NCI-H2029 treated with DMSO at 0.1 percent for 48 hours (cell line): ENCODE data around the gene SDF2.

Experiments
- DNase-seq: peaks from one replicate; lab custom pipeline; 2025; lab: John Stamatoyannopoulos, UW

The SDF2 gene, protein sequence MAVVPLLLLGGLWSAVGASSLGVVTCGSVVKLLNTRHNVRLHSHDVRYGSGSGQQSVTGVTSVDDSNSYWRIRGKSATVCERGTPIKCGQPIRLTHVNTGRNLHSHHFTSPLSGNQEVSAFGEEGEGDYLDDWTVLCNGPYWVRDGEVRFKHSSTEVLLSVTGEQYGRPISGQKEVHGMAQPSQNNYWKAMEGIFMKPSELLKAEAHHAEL

DNA sequence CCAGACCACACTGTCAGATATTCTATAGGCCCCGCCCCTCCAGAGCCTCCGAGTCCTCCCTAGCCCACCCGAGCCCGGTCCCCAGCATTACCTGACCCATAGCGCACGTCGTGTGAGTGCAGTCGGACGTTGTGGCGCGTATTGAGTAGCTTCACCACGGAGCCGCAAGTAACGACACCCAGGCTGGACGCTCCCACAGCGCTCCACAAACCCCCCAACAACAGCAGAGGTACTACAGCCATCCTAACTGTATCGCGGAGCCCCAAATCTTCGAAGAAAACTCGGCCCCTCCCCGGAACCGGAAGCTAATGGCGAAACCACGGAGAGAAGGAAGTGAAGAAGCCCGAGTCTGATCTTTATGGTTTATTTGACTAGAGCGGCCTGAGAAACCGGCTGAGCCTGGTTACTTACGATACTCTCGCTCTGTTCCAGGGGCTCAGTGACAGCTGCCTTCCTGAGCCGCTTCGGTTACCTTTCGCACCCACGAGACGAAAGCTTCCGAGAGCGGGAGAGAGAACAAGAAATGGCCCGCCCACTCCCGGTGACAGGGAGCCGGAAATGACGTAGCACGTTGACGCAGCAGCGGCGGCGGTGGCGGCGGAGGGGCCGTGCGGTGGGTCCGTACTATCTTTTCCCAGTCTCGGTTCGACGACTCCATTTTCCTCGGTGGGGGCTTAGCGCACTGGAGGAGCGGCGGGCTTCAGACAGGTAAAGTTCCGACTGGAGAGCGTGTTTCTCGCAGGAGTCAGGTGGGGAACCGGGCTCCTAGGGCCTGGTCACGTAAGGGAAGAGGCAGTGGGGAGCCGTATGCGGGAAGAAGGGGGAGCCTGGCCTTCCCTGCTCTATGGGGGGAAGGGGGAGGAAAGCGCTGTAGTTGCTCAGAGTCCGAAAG is at the start of gene SDF2, which contains the start of gene SUPT6H:
Gene SDF2 (minus strand): TSS at position 272 of the 892 bp plus-strand sequence. CDS start 30 bp downstream, at position 242.
Gene SUPT6H (plus strand): TSS at position 571 of the 892 bp plus-strand sequence. CDS start 11,197 bp downstream, outside the sequence.
- peak; percentile 83 for DNase-seq

- DNase-seq: peak; percentile 43
These were observed 49.4 kb upstream of the SDF2 start for GRCh38 chr17:28710861-28711722.

DNA sequence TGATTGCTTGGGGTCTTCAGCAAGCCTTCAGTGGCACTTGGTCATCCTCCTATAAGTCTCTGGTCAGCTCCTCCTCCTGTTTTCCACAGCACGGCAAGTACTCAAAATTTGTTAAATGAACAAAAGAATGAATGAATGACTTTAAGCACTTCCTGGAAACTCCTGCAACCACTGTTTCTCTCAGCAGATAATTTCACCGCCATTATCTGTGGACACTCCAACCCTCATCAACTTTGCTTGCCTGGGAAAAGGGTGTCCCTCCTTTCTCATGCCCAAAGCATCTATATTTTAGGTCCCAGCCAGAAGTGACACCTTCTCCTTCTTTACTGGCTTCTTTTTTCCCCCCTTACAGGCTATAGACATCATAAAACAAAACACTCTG is 45.6 kb upstream of the SDF2 start:
- no peak for DNase-seq

GRCh38 chr17:28706471-28707338 is 45.0 kb upstream of the SDF2 start:
- DNase-seq: no peak

DNA sequence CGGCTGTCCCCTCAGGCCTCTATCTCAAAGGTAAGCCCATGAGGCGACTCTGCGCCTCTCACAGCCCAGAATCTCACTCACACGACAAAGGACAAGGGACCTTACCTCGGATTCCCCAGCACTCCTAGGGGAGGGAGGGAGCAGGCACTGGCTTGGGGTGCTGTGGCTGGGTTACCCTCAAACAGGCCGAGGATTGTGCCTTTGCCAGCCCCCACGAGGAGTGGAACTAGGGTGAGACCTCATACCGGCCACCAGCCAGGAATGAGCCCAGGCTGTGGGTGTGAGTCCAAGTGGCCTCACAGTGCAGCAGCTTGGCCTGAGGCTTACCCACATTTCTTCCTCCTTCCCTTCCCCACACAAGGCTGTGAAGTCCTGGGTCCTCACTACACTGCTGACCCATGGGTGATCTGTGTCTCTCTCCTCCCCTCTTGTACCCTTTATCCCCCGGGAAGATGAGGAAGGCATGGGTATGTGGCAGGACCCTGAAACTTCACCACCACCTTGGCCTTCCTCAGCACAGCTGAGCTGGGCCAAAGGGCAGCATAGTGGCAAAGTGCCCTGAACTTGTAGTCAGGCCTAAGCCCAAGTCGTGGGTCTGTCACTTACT is 44.1 kb upstream of the SDF2 start:
- no peak for DNase-seq

- no peak for DNase-seq
These were observed 43.5 kb upstream of the SDF2 start for GRCh38 chr17:28705074-28705659.

GRCh38 chr17:28704219-28704858 is 42.6 kb upstream of the SDF2 start:
- no peak for DNase-seq

DNA sequence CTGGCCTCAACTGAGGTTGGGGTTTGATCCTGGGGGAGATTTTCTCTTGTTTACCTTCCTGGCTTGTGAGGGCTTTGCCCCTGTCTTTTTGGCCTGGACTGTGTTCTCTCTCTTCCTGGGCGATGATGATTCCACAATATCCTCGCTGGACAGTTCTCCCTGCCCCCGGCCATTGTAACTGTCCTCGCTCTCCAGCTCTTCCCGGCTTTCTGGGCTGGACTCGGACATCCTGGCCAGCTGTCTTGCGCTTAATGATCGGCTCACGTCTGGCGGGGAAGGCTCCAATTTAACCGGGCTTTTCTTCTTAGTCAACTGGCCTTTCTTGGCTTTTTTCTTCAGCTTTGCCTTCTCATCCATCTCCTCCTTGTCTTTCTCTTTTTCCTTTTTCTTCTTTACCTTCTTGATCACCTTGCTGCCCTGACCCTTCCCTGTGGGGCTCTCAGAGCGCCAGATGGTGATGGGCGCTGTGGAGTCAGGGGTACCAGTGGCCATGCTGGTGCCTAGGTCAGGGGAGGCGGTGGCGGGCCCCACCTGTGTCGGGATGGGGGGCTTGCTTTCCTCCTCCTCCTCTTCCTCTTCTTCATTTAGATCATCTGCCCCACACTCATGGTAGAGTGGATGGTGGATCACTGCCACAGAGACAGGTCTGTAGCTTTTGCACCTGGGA is 42.0 kb upstream of the SDF2 start:
- no peak for DNase-seq

DNA sequence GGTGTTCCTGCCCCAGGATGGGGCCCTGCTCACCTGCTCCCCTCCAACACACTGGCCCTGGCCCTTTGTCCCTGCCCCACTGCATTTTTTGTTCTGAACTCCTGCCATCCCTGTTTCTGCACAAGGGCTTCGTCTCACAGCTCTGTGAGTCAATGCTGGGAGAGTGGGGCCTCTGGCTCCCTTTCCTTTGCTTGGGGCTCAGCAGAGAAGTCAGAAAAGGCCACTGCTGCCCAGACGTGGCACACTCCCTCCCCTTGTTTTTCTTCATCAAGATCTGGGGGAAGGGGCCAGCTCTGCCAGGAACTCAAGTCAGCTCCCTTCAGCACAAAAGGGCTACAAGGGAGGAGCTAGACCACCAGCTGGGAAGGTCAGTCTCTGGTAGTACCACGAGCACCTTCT is 41.0 kb upstream of the SDF2 start:
- no peak for DNase-seq

DNA sequence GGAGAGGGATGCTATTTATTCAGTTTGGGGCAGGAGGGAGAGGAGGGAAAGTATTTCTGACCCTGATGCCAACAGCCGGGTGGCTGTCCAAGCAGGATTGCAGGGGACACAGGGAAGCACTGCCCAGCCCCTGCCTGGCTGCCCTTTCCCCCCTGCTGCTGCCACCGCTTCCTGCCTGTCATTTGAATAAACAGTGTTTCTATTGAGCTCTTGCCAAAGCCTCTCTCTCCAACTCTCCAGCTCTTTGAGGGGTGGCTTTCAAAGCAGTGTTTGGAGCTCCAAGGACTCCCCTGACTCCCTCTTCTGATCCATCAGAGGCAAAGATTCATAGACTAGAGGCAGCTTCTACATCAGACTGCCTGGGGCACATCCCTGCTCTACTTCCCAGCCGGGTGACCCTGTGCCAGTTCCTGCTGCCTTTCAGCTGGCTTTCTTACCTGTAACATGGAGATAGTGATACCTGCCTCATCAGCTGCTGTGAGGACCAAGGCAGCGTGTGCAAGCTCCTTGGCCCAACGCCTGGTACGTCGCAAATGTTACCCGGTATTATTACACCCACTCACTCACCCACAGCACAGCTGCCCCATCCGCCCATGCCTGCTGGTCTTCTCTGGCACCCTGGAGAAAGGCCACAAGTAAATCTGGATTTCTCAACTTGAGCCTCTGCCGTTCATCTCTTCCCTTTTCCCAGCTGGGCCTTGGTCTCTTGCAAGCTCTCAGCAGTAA is 40.5 kb upstream of the SDF2 start:
- DNase-seq: peak; percentile 53

- DNase-seq: no peak
These were observed 39.3 kb upstream of the SDF2 start for GRCh38 chr17:28700830-28701492.

DNA sequence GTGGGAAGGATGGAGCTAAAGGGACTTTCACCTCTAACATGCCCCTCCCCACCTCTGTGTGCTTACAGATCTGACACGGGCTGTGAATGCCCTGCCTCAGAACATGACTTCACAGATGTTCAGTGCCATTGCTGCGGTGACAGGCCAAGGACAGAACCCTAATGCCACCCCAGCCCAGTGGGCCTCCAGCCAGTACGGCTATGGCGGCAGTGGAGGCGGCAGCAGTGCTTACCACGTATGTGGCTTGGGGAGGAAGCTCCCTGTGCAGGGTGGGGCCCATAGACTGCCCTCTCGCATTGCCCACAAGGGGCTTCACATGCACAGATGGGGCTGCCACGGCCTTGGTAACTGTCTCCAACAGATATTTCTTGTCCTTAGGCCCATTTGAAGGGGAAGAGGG is 38.6 kb upstream of the SDF2 start:
- DNase-seq: no peak

DNA sequence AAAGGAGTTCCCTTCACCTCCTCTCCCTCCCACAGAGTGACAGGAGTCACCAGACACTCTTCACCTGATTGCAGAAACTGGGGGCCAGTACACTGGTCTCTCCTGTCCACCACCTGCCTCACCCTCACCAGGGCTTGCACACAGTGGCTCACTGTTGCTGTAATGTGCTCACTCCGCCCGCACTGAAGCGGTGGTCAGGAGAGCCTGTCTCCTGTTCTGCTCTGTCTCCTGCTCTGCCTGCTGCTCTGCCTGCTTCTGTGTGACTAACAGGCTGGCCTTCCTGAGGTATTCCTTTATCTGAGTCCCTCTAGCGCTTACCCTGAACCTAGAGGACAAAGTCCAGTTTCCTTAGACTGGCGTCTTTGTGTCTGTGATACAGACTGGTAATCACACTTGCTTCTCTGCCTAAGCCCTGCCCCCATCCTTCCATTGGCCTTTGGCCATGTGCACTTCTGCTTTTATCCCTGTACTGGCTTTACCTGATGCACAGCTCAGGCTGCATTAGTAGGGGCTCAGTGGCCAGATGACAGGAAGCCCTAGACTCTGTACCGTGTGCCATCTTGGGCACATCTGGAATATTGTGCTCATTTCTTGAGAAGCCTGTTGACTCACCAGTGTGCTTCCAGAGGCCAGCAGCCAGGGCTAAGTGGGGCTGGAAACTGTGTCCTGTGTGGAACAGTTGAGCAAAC is 36.7 kb upstream of the SDF2 start:
- DNase-seq: no peak

- DNase-seq: no peak
These were observed 32.2 kb upstream of the SDF2 start for GRCh38 chr17:28693869-28694268.

- DNase-seq: no peak
These were observed 27.3 kb upstream of the SDF2 start for GRCh38 chr17:28689011-28689410.

- DNase-seq: no peak
These were observed 26.8 kb upstream of the SDF2 start for GRCh38 chr17:28688481-28688880.

DNA sequence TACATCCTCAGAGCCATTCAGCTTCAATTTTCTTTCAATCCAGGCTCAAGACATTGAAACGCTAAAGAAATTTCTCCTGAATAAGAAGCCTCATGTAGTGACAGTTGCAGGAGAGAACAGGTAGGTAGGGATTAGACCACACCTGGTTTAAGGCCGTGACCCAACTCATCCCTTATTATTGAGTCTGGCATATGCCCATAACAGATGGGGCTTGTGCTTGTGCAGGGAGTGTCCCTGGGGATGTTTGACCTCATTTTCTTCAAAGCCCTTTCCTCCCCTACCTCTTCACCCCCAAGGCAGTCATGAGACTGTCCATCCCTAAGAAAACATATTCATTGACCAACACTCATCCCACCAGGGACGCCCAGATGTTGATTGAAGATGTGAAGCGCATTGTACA is 24.6 kb upstream of the SDF2 start:
- DNase-seq: no peak

DNA sequence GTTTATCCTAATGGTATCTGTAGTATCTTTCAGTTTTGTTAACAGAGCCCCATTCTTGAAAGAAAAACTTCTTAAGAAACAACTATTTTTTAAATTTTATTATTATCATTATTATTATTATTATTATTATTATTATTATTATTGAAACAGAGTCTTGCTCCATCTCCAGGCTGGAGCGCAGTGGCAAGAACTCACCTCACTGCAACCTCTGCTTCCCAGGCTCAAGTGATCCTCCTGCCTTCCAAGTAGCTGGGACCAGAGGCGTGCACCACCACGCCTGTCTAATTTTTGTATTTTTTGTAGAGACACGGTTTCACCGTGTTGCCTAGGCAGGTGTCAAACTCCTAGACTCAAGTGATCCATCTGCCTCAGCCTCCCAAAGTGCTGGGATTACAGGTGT is 23.7 kb upstream of the SDF2 start:
- no peak for DNase-seq
